OCI-LY7 (cell line): ENCODE results near the gene MAN1B1. TPM values are rescaled to one million over a fixed set of nuclear protein-coding genes. Genes with fewer than 3 reads are reported as not detected.
"Not testable (repeated sequence)": the region's sequence is repeated elsewhere in the genome, so short reads cannot be mapped to it uniquely, and the experiment has no call there.

Experiments used
- BruUV-seq: library from RNA; stranded (reverse); fragments of 400-500 nt; replicated peaks from 2 replicates; lab custom pipeline; 2021; lab: Mats Ljungman, UMichigan
- CTCF ChIA-PET: fragments of 300-600 bp; sonication (Branson Sonifier 250); formaldehyde crosslinking; loops from one replicate; lab custom pipeline; 2022; ENCODE audit warnings: antibody characterized with exemption; ENCODE audit not compliant: unreplicated experiment; lab: Charles Lee
- POLR2A ChIA-PET: fragments of 300-600 bp; sonication (Branson Sonifier 250); formaldehyde crosslinking; loops from one replicate; lab custom pipeline; 2022; ENCODE audit warnings: antibody characterized with exemption; lab: Charles Lee
- DNase-seq: peaks from one replicate; pipeline ENCODE4 v3.0.0-alpha.2; 2015; ENCODE audit warnings: low spot score
- H2AFZ ChIP-seq: fragments of 200-600 bp; sonication (generic), shearing (Covaris generic); 2 replicates; pipeline ENCODE4 v1.6.1; 2014; ENCODE audit warnings: mild to moderate bottlenecking, antibody characterized with exemption, low read length, moderate library complexity
- H3K27ac ChIP-seq: fragments of 200-600 bp; sonication (generic); 2 replicates; pipeline ENCODE4 v1.5.1; 2014; ENCODE audit warnings: mixed run types, low read depth, mild to moderate bottlenecking, moderate library complexity, low read length, inconsistent platforms; ENCODE audit not compliant: poor library complexity, severe bottlenecking
- H3K36me3 ChIP-seq: fragments of 200-600 bp; sonication (generic); 2 replicates; pipeline ENCODE4 v1.6.1; 2014; ENCODE audit warnings: mild to moderate bottlenecking, antibody characterized with exemption, low read length, moderate library complexity, mixed read lengths; ENCODE audit not compliant: insufficient read depth
- H3K4me1 ChIP-seq: fragments of 200-600 bp; sonication (generic); 2 replicates; pipeline ENCODE4 v1.5.1; 2014; ENCODE audit warnings: mild to moderate bottlenecking, low read length; ENCODE audit not compliant: insufficient read depth, poor library complexity, severe bottlenecking
- H3K4me2 ChIP-seq: fragments of 200-600 bp; sonication (generic); 2 replicates; pipeline ENCODE4 v1.6.1; 2014; ENCODE audit warnings: mild to moderate bottlenecking, low read length
- H3K4me3 ChIP-seq: fragments of 200-600 bp; sonication (generic); 2 replicates; pipeline ENCODE4 v1.5.1; 2014; ENCODE audit warnings: mild to moderate bottlenecking, low read depth, low read length; ENCODE audit not compliant: poor library complexity, severe bottlenecking
- H3K79me2 ChIP-seq: fragments of 200-600 bp; sonication (generic); 2 replicates; pipeline ENCODE4 v1.6.1; 2016; ENCODE audit warnings: low read depth, mild to moderate bottlenecking, low read length, moderate library complexity, mixed read lengths; ENCODE audit not compliant: insufficient read depth
- H3K9me2 ChIP-seq: fragments of 200-600 bp; sonication (generic); 2 replicates; pipeline ENCODE4 v1.6.1; 2016; ENCODE audit warnings: mild to moderate bottlenecking, low read length, mixed read lengths; ENCODE audit not compliant: insufficient read depth
- H3K9me3 ChIP-seq: fragments of 200-600 bp; sonication (generic); 2 replicates; pipeline ENCODE4 v1.6.1; 2014; ENCODE audit warnings: mild to moderate bottlenecking, mixed run types, low read length, mixed read lengths
- H4K20me1 ChIP-seq: fragments of 200-600 bp; sonication (generic); 2 replicates; pipeline ENCODE4 v1.6.1; 2014; ENCODE audit warnings: mild to moderate bottlenecking, antibody characterized with exemption, low read length, moderate library complexity, mixed read lengths; ENCODE audit not compliant: insufficient read depth
- CTCF ChIP-seq: fragments of 200-600 bp; sonication (generic); conservative IDR thresholded peaks from 2 replicates; pipeline ENCODE4 v1.5.1; 2014; ENCODE audit warnings: mild to moderate bottlenecking, antibody characterized with exemption, low read length, moderate library complexity, mixed read lengths
- EZH2phosphoT487 ChIP-seq: fragments of 200-600 bp; sonication (generic); IDR thresholded peaks from 2 replicates; pipeline ENCODE4 v1.6.1; 2018; ENCODE audit warnings: low read depth, borderline replicate concordance, mild to moderate bottlenecking, mixed run types, antibody characterized with exemption, low read length, moderate library complexity, mixed read lengths
- intact Hi-C: fragments of 100-400 bp; cut with micrococcal nuclease; formaldehyde crosslinking; loops from one replicate; pipeline ENCODE4 v1.10.0; 2022; ENCODE audit not compliant: unreplicated experiment
- total RNA-seq, 2 experiments: library from RNA; depleted of rRNA in 1 of 2; stranded (reverse); fragments of >200 nt in 1 of 2; shearing (Covaris generic) in 1 of 2; gene quantifications; 2 replicates each; pipeline ENCODE4 v1.2.3, GENCODE V29; 2014 to 2022

Gene MAN1B1
- total RNA-seq, 2 experiments from 2014 or later = 32.7 to 43.4 TPM

- no peaks in the 10 kb centered on the region for H3K9me2 ChIP-seq
- DNase-seq = no peak
- TSS peak; percentile 89 for BruUV-seq
- intact Hi-C loops = no loop called here
- H3K79me2 ChIP-seq = no peaks in the 10 kb centered on the region
- no peak overlapping the region for H3K4me2 ChIP-seq
- H3K4me3 ChIP-seq = no peak overlapping the region
- H3K36me3 ChIP-seq = peaks cover 23% of the 10 kb centered on the region; the same call in 1 of the 2 replicates
- no peaks in the 10 kb centered on the region for H3K9me3 ChIP-seq
- POLR2A ChIA-PET = no interaction called here
- H3K27ac ChIP-seq = no peak overlapping the region
- no peak for TF ChIP-seq CTCF
- no peak for TF ChIP-seq EZH2phosphoT487
- no peaks in the 10 kb centered on the region for H4K20me1 ChIP-seq
- CTCF ChIA-PET = no interaction called here
- H2AFZ ChIP-seq = no peak overlapping the region
- no peaks in the 10 kb centered on the region for H3K4me1 ChIP-seq
Observed at GRCh38 chr9:137062384-137062783, 24.4 kb upstream of the MAN1B1 start.

GRCh38 chr9:137062798-137063197 lies 24.0 kb upstream of the MAN1B1 start:
- POLR2A ChIA-PET, H3K4me3 ChIP-seq, H3K9me2 ChIP-seq, H3K79me2 ChIP-seq, H2AFZ ChIP-seq, intact Hi-C loops, BruUV-seq, CTCF ChIA-PET, H3K9me3 ChIP-seq, H4K20me1 ChIP-seq, H3K27ac ChIP-seq, H3K4me2 ChIP-seq, DNase-seq, H3K4me1 ChIP-seq: not testable (repeated sequence)
- H3K36me3 ChIP-seq = peaks cover 23% of the 10 kb centered on the region; the same call in 1 of the 2 replicates

- intact Hi-C loops = no loop called here
- peaks cover 7% of the 10 kb centered on the region for H3K4me1 ChIP-seq
- CTCF ChIA-PET = interaction anchor here (0.6 kb wide), 1 partner anchor 191 kb away, joined by 3 read pairs; no protein-coding TSS in a partner anchor
- no peaks in the 10 kb centered on the region for H4K20me1 ChIP-seq
- no peak overlapping the region for H2AFZ ChIP-seq
- POLR2A ChIA-PET = no interaction called here
- no peak for TF ChIP-seq EZH2phosphoT487
- no peak for TF ChIP-seq CTCF
- DNase-seq = no peak
- no peaks in the 10 kb centered on the region for H3K9me3 ChIP-seq
- H3K4me2 ChIP-seq = no peak overlapping the region
- H3K9me2 ChIP-seq = no peaks in the 10 kb centered on the region
- no TSS peak for BruUV-seq
- H3K36me3 ChIP-seq = peaks cover 23% of the 10 kb centered on the region; the same call in 1 of the 2 replicates
- no peak overlapping the region for H3K4me3 ChIP-seq
- 0 out of 2 replicates have a peak, but pooled peaks cover under 1% of the 10 kb centered on the region for H3K79me2 ChIP-seq
- no peak overlapping the region for H3K27ac ChIP-seq
Observed at GRCh38 chr9:137063311-137064026, 23.3 kb upstream of the MAN1B1 start.
